Iris pigment epithelial cell (primary cell): Measurements from ENCODE around the gene SPATA25.
"Not testable (repeated sequence)": the region's sequence is repeated elsewhere in the genome, so short reads cannot be mapped to it uniquely, and the experiment has no call there.

Source experiments
- DNase-seq: peaks from one replicate; pipeline ENCODE4 v3.0.0-alpha.2; 2011; ENCODE audit warnings: low read depth

Gene SPATA25

DNA sequence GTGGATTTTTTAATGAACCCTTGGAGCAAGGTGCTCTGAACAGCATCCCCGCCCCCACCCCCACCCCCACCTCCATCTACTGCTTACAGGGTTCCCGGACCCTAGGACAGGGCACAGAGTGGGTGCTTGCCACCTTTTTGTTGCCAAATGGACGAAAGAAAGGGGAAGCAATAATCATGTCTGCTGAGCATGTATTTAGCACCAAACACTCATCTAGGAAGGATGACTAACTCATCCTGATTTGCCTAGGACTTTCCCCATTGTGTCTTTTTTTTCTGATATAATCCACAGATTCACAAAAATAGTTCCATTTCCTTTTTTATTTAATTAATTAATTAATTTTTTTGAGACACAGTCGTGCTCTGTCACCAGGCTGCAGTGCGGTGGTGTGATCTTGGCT is 25.7 kb upstream of the SPATA25 start:
- DNase-seq = peak; percentile 35

DNA sequence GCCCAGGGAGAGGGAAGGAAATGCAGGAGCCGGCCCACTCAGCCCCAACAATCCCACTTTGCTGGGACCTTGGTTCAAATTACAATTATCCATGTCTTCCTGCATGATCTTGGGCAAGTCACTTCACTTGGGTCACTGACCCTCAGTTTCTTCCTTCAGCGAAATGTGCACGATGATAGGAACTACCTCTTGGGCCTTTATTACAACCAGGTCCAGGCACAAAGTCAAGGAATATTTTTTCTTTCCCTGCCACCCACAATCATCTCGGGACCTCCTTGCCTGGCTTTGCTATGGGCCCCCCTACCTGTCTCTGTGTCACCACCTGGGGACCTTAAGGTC is 24.9 kb upstream of the SPATA25 start:
- no peak for DNase-seq

DNA sequence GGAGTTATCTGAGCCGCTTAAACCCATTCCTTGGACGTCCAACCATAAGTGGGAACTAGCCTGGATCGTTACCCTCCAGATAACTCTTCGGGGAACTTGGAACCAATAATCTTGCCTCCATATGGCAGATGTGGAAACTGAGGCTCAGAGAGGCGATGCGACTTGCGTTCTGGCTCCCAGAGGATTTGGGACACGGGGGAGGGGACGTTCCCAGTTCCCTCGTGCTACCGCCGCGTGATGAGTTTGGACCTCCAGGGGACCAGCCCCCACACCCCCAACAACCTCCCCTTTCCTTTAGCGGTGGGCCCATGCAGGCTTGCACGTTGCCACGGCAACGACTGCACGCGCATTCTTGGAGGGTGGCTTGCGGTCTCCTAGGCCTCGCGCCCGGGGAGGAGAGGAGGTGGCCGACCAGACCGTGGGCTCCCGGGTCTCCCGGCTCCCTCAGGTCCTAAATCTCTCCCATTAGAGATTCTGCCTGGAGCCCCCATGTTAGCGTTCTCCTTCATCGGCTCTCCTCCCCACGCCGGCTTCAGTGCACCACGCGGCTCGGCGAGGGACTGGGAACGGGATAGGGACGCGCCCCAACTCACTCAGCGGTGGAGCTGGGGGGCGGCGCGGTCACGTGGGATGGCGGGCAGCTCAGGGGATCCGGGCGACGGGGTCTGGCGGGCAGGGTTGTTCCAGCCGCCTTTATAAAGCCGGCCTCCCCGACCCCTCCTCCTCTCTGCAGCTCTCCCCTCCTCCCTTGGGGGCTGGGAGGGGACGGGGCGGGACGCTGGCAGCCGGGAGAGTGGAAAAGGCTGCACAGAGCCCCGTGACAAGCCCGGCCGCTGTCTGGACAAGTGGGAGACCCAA is 24.3 kb upstream of the SPATA25 start, which contains the start of gene PLTP:
PLTP (minus strand) TSS at position 670 of the 858 bp plus-strand sequence. CDS start 703 bp downstream, outside the sequence.
- peak; percentile 62 for DNase-seq

DNA sequence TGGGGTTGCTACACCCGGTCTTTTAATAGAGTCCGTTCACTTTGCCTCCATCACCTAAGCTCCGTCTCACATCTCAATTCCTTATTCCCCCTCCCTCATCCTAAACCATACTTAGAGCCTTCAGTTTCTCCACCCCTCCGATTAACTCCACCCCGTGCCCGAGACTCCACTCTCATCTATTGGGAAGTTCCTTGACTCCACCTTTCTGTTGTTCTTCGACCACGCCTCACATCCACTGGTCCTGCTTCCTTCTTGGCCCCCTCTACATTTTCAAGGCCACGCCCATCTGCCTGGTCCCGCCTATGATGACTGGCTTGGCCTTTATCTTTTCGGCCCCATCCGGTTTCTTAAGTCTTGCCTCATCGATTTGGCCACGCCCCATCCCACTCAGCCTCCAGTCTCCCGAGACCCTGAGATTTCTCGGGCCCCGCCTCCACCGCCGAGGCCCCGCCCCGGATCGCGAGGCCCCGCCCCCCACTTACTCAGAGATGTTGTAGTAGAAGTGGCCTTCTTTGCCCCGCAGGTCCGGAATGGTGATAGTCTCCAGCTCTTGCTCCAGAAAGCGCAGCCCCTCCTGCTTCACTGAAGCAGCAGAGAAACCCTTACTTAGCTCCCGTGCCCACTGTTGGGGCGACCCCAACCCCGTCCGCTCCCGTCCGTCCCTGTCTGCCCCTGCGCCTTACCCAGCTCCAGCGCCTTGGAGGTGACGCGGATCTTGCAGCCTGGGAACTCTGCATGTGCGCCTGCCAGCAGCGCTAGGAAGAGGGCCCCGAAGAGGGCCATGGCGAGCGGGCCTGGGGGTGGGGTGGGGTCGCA is 23.5 kb upstream of the SPATA25 start:
- peak; percentile 100 for DNase-seq

DNA sequence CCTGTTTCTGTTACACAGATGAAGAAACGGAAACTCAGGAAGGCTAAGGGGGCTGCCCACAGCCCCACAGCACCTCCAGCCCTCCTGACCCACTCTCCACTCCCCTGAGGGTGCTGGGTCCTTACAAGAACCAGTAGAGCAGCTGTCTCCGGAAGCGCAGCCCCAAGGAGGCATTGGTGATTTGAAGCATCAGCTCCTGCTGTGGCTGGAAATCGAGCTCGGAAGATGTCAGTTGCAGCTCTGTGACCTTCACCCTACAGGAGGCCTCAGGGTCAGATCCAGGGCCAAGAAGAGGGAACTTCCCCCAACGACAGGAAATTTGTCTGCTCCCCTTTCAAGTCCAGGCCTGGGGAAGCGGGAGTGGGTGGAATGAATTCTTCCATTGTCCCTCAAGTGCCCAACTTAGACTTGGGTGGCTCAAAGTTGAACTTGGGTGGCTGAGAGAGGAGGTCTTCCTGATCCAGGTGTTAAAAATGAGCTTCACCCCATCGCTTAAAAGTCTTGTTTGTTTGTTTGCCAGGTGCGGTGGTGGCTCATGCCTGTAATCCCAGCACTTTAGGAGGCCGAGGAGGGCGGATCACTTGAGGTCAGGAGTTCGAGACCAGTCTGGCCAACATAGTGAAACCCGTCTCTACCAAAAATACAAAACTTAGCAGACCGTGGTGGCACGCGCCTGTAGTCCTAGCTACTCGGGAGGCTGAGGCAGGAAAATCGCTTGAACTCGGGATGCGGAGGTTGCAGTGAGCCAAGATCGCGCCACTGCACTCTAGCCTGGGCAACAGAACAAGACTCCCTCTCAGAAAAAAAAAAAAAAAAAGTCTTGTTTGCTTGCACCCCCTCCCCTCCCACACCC is 22.6 kb upstream of the SPATA25 start:
- no peak for DNase-seq

DNA sequence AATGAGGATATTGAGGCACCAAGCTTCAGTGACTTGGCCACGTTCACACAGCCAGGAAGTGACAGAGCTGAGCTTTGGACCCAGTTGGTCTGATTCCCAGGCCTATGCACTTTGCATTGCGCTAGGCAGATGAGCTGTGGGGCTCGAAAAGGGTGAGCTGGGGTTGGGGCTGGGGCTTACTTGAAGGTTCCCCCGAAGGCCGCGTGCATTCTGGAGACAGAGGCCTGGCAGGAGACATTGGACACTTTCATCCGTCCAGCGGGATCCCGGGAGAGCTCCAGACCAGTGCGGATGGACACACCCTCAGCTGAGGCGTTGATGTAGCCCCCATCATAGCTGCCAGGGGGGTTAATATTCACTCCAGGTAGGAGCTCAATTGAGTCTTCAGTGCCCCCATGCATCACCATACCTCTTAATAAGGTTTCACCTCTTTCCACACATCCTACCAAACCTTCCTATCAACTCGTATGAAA is 21.9 kb upstream of the SPATA25 start:
- no peak for DNase-seq

DNA sequence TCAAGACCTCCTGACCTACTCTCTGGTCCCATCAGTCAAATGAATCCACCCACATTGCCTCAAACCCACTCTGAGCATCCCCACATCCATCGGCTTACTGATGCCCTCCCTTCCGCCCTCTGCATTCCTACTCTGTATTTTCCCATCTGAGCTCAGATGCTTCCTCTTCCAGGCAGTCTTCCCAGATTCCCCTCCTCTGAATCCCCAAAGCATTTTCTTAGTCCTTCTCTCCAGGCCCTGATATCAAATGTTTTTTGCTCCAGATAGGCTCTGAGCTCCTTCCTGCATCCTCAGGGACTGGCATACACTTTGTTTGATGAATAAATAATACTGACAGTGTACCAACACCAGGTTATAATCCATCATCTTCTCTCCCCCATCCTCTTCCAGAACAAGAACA is 20.7 kb upstream of the SPATA25 start:
- DNase-seq = no peak

DNA sequence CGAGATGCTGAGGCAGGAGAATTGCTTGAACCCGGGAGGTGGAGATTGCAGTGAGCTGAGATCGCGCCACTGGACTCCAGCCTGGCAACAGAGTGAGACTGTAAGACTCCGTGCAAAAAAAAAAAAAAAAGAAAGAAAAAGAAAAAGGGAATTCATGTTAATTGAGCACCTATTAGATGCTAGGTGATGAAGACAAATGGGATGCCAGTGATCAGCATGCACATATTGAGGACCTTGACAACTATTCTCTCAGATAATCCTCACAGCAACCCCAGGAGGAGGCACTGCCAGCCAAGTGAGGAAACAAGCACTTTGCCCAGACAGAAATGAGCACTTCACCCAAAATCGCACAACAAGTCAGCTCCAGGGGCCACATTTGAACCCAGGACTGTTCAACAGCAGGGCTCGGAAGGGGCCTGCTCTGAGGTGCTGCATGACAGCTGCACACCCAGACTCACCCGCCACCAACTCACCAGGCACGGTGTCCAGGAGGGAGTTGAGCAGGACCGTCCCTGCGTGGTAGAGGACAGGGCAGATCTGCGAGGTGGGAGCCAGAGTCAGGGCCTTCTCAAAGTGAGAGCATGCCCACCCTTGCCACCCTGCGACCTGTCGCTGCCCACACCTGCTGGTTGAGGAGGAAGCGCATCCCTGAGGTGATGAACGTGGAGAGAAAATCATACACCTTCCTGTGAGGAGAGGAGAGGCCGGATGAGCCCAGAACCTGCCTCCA is 20.0 kb upstream of the SPATA25 start:
- DNase-seq = no peak

DNA sequence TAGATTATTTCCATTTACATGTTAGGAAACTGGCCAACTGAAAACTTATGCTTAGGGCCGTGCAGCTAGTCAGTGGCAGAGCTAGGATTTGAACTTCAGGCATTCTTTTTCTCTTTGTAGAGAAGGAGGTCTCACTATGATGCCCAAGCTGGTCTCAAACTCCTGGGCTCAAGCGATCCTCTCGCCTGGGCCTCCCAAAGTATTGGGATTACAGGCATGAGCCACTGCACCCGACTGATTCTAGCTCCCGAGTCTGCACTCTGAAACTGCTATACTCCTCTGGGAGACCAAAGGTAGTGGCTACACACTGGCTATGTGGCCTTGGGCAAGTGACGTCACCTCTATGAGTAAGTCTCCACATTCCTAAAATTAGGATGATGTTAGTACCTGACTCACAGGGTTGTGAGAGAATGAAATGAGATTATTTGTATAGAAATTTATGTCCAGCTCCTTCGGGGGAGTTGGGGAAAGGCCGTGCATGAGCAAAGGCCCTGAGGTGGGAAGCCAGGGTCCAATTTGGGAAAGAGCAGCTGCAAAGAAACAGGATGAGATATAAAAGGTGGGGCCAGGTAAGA is 18.2 kb upstream of the SPATA25 start:
- peak; percentile 78 for DNase-seq

DNA sequence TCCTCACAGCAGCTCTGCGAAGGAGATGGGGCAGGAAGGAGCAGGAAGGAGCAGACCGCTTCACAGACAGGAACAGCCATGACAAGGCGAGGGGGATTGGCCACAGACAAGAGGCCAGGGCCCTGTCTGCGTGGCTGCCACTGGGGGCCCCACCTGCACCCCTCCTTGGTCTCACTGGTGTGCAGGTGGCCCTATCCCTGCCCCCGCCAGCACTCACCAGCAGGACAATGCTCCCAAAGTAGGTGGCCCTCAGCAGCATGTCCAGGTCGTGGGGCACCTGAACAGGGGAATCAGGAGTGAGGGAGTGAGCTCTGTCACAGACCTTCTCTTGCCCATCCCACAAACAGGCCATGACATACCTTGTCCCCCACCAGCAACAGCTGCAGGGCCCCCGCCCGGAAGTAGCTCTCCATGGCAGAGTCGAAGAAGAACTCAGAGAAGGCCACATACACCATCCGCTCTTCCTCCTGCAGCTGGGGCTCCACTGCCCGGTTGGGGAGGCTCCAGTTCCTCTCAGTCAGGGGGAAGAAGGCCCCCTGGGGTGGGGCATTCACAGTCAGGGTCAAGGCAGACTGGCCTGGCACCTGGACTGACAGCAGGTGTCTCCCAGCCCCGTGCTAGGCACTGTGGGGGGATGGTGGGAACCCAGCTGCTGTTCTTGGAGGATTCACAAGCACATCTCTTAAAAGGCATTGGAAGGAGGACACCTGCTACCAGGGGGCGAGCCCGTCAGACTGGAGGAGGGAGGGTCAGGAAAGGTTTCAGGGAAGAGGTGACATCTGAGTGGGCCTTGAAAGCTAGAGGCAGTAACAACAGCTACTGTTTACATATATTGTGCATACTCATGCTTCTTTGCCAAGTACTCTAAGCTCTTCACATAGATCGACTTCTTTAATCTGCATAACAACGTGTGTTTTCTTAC is 17.4 kb upstream of the SPATA25 start:
- DNase-seq = no peak

DNA sequence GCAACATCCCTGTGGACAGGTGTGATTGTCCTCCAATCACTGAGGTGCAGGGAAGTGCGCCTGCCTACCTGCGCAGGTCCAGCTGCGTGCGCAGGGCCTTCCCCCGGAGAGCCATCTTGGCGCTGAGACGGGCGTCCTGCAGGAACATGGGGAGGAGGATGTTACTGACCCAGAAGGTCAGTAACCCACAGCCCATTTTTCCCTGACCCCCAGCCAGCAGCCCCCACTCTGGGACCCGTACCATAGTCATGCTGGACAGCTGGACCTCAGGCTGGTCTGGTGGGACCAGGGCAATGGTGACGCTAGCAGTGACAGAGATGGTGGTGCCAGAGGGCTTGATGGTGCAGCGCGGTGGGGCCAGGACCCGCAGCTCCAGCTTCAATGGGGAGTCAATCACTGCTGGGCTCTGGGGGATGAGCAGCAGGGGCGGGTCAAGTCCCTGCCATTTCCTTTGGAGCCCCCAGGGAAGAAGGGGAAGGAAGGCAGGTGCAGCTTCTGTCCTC is 14.8 kb upstream of the SPATA25 start:
- no peak for DNase-seq

DNA sequence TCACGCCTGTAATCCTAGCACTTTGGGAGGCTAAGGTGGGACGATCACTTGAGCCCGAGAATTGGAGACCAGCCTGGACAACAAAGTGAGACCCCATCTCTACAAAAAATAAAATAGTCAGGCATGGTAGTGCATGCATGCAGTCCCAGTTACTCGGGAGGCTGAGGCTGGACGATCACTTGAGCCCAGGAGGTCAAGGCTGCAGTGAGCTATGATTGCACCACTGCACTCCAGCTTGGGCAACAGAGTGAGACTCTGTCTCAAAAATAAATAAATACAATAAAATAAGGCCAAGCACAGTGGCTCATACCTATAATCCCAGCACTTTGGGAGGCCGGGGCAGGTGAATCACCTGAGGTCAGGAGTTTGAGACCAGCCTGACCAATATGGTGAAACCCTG is 13.9 kb upstream of the SPATA25 start:
- DNase-seq = not testable (repeated sequence)

DNA sequence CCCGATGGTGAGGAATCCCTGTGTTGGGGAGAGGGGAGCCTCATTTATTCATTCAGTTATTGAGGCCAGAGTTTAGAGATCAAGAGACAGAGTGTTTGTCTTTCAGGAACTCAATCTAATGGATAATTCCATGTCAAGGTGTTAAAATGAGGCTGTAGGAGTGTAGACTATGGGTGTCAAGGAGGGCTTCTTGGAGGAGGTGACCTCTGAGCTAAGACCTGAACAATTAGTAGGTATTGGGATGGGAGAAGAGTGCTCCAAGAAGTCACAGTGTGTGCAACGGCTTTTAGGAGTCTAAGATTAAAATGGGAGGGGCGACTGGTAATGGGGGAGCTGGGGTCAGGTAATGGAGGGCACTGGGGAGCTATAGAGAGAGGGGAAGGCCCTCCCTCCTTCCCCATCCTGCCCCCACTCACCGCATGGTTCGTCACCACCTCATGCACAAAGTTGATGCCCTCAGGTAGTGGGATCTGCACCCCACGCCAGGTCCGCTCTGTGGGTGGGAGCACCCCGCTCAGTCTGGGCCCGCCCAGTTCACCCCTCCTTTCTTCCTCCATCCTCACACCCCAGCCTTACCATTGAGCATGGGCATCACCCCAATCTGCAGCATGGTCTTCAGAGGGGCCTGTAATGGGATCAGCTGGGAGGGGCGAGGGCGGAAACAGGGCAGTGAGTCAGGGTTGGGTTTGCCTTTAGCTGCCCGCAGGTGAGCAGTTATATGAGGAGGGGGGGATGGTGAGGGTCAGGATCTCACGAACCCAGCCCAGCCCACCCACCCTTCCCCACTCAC is 11.8 kb upstream of the SPATA25 start:
- DNase-seq = no peak

DNA sequence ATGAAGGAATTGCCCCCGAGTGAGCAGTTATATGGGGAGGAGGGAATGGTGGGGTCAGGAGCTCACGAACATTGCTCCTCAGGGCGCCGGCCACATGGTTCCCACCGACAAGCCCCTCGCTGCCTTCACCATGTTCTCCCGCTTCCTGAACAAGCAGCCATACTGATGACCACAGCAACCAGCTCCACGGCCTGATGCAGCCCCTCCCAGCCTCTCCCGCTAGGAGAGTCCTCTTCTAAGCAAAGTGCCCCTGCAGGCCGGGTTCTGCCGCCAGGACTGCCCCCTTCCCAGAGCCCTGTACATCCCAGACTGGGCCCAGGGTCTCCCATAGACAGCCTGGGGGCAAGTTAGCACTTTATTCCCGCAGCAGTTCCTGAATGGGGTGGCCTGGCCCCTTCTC is 10.9 kb upstream of the SPATA25 start:
- no peak for DNase-seq

DNA sequence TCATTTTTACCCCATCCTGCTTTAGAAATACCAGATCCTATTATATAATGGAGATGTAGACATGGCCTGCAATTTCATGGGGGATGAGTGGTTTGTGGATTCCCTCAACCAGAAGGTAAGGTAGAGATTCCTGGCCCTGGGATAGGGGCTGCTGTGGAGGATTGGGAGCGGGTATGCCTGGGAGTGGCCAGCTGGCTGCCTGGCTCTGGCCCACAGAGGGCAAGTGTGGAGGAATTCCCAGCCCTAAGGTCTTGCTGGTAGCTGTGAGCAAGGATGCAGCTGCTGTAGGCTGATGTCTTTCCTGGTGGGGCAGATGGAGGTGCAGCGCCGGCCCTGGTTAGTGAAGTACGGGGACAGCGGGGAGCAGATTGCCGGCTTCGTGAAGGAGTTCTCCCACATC is 10.3 kb upstream of the SPATA25 start:
- DNase-seq = no peak

DNA sequence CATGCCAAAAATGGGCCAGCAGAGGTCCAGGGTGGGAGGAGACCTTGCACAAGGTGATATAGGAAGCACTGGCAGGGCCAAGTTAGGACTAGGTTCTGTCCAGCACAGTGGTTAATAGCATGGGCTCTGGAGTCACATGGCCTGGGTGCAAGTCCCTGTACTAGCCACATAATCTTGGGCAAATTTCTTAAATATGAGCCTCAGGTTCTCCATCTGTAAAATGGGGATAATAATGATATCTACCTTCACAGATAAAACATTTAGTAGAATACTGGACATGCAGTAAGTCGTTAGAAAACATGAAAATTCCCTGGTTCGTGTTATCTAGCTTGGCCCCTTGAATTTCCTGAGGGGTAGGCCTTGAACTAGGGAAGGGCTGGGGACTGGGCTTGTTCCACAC is 9.9 kb upstream of the SPATA25 start:
- DNase-seq = no peak

DNA sequence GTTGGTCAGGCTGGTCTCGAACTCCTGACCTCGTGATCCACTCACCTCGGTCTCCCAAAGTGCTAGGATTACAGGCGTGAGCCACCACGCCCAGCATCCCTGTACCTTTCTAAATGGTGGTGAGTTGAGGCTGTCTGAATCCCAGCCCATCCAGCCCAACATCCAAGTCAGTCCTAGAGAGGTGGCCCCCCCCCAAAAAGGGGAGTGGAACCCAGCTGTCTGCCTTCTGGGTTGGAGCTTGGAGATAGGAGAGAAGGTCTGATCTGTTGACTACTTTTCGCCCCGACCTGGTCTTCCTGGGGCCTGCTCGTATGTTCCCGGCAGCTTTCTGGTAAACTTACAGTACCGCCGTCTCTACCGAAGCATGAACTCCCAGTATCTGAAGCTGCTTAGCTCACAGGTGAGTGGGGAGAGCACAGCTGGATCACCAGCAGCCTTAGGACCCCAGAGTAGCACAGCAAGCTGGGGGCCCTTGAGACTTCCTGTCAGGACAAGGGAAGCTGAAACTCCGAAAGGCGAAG is 9.3 kb upstream of the SPATA25 start:
- DNase-seq = no peak

DNA sequence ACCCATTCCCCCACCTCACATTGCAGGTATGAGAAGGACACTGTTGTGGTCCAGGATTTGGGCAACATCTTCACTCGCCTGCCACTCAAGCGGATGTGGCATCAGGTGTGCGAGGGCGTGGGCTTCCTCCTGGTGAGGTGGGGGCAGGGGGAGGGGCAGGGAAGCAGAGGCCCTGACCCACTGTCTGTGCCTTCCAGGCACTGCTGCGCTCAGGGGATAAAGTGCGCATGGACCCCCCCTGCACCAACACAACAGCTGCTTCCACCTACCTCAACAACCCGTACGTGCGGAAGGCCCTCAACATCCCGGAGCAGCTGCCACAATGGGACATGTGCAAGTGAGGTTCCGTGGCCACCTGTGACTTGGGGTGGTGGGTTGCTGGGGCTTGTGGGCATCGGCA is 7.4 kb upstream of the SPATA25 start:
- no peak for DNase-seq

DNA sequence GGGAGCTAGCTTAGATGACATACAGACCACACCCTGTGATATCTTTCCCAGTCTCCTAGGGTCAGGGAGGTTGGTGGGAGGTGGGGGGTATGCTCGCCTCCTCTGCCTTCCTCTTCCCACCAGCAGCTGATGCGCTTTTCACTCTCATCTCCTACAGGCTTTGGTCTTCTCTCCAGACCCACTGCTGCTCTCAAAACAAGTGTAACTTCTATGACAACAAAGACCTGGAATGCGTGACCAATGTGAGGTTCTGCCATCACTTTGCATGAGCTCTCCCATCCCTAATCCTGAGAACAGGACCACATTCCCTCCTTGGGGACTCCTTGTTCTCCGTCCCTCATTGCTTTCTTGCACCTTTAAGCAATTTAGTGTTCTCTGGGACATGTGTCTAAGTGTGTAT is 6.4 kb upstream of the SPATA25 start:
- DNase-seq = no peak
